Hindlimb muscle (tissue), 1 donor: ENCODE data around the gene CTNND2. TPM values are rescaled to one million over a fixed set of nuclear protein-coding genes. Genes with fewer than 3 reads are reported as not detected.

Experiments
- DNase-seq: peaks from one replicate; pipeline ENCODE4 v3.0.0-alpha.2; 2013
- polyA plus RNA-seq: library from polyadenylated mRNA; unstranded; fragments of 120-200 nt; gene quantifications from one replicate; pipeline ENCODE4 v1.2.1, GENCODE V29; 2013; ENCODE audit not compliant: insufficient read length

CTNND2 gene
- polyA plus RNA-seq, 1 donor, result 0.66 TPM

GRCh38 chr5:11240293-11241190 is 663.7 kb downstream of the CTNND2 start:
- no peak for DNase-seq

DNA sequence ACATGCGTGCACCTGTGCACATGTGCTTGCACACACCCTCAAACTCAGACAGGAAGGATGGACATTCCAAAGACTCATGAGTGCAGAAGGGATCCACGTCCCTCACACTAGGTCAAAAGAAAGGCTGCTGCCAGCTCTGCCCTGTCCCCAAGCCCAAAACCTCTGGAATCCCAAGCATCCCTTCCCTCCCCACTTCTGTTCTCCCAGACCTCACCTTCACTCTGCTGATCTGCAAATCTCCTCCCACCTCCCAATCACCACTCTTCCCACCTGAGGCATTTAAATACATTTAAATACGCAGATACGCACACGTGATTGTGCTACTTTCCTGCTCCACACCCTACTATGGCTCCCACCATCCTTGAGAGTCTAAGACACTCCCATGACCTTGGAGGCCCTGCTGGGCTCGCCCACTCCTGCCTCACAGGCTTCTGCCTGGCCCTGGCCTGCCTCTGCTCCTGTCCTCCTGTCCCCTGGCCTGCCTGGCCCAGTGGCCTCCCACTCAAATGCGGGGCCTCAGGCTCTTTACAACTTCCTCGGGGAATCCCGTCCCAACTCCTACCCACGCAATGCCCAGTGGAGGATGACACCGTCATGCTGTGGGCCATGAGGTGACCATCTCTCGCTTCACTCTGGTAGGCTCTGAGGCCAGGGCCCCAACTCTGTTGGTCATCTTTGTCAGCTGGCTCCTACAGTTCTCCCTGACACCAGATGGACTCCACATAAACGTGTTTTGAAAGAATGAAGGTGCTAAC is 664.8 kb downstream of the CTNND2 start:
- DNase-seq, result no peak

DNA sequence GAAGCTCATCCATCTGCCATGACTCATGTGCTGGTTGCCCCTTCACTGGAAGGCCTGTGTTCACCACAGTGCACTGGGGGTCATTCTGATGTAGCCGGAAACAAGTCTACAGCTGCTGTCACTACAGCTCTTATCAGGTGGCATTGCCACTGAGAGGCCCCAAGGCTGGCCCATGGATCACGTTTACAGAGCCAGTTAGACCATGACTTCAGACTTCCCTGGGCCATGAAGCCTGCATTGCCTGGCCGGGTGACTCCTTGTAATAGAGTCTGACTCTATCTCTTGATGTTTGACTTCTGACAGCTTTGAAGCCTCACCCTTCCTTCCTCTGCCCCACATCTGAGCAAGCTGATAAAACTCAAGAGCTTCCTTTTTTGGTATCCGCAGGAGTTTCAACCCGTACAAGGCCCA is 669.7 kb downstream of the CTNND2 start:
- DNase-seq, result no peak

DNA sequence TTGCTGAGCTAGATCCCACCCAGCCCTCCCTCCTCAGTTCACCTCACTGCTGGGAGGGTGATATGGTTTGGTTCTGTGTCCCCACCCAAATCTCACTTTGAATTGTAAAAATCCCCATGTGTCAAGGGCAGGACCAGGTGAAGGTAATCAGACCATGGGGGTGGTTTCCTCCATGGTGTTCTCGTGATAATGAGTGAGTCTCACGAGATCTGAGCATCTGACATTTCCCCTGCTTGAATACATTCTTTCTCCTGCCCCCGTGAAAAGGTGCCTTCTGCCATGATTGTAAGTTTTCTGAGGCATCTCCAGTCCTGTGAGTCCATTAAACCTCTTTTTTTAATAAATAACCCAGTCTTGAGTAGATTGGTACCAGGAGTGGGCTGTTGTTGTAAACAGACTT is 673.4 kb downstream of the CTNND2 start:
- DNase-seq, result no peak

DNA sequence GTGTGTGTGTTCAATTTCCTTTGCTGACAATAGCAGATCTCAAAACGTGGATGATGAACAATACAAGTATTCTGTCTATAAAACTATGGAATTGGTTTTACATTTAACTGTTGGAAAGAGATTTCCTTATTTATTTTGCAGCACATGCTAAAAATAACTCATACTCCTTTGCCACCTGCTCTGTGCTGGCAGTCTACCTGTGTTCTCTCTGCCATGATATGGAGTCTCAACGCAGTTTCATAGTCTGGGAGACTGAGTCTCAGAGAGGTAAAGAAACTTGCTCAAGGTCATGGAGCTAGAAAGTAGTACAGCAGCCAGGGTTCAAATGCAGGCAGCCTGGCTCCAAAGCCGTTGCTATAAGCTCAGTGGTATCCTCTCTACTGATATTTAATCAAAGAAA is 677.2 kb downstream of the CTNND2 start:
- DNase-seq, result no peak

DNA sequence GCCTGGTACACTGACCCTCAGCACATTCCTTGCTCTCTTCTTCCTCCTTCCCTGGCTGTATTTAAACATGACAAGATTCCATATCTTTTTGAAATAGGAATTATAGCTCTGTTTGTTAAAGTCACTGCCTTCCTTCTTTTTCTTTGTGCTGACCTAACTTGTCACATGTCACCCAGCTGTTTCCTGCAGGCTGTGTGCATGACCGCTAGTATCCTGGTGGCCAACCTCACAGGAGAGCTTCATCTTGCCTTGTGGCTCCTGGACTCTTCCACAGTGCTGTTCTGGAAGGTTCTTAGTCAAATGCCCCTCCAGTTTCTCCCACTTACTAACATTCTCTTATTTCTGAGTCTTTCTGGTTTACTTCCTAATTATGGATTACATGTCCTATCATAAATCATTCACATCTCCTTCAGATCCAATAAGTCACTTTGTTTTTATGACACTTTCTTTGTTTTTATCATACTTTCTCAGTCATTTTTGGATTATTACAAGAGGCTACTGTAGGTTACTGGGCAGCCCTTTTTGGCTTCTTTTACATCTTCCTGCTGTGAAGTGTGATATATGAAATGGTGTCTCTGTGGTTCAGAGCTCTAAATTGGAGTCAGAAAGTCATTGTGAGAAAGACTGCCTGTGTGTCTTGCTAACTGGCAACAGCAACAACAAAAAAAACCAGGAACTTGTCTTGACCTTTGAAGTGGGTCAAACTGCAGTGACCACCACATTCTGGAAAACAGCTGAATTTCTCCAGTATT is 679.6 kb downstream of the CTNND2 start:
- DNase-seq, result no peak

DNA sequence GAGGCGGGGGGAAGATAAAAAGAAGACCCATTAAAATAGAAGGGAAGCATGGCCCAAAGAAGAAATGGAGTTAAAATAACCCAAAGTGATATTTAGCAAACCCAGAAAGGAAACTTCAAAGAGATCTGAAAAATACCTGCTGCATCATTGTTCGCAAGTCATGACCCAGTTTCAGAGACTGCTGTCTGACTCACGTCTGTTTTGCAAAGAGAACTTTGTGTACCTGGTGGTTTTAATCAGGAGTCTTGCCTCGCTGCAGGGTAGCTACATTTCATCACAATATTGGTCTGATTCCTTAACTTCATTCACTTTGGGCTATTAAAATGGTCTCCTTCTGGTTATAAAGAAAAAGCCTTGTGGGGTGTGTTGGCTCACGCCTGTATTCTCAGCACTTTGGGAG is 682.1 kb downstream of the CTNND2 start:
- no peak for DNase-seq

DNA sequence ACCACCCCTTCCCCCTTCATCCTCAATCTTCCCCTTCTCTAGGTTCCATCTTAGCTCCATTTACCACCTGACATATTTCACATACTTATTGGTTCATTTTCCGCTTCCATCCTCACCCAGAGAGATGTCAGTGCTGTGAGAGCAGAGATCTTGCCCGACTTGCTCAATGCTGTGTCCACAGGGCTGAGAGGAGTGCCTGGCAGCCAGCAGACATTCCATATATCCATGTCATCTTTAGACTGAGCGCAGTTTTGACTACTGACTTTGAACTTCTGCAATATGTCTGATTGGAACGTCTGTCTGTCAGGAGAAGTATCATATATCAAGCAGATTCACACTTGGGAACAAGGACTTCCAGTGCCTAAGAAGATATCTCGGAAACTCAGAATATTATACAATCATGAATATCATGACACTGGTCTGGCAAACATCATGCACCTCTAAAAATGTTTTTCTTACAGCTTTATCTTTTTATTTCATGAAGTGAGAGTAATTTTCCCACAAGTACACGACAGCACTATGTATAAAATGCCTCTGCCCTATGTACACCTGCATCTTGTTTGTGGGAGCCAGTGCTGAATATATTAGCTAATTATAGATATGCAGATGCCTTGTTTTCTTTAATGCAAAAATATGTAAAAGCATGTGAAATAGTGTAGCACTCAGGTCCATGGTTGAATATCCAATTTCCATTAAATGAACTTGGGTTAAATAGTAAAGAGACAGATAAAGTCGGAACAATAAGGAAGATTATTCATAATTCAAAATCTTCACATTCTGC is 689.2 kb downstream of the CTNND2 start:
- DNase-seq, result no peak

- DNase-seq, result no peak
These were observed 691.5 kb downstream of the CTNND2 start for GRCh38 chr5:11212706-11213105.

- no peak for DNase-seq
These were observed 706.5 kb downstream of the CTNND2 start for GRCh38 chr5:11197726-11198125.

- no peak for DNase-seq
These were observed 712.6 kb downstream of the CTNND2 start for GRCh38 chr5:11191673-11192072.

DNA sequence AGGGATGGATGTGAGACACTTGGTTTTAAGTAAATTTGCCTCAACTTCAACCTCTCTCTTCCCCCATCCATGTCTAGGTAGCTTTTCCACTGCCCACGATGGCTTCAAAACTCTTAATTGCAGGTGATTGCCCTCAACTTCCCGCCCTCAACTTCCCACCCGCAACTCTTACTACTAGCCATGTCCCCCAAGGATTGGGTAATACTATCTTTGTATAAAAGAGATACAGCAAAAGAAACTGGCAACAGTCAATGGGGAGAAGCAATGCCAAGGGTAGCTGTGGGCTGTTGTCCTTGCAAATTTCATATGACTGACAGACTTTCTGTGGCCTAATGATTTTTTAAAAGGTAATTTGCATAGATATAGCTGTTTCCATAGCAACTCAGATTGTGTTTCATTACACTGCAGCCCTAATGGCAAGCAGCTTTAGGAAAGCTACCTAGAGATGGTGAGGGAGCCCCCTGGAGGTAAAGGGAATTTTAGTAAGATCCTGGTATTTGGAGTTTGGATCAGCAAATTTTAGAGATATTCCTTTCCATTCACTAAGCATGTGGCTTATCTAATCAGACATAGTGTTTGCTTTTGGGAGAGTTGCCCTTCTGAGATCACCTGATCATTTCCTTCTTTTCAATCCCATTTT is 721.7 kb downstream of the CTNND2 start:
- DNase-seq, result peak; percentile 18

DNA sequence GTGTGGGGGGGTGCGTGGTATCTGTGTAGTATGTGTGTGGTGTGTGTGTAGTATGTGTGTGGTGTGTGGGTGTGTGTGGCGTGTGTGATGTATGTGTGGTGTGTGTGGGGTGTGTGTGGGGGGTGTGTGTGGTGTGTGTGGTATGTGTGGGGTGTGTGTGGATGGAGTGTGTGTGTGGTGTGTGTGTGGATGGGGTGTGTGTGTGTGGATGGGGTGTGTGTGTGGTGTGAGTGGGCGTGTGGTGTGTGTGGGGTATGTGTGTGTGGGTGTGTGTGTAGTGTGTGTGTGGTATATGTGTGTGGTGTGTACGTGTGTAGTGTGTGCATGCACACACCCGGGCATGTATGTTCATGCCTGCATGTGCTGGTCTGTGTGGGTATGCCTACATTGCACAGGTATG is 722.3 kb downstream of the CTNND2 start:
- no peak for DNase-seq

DNA sequence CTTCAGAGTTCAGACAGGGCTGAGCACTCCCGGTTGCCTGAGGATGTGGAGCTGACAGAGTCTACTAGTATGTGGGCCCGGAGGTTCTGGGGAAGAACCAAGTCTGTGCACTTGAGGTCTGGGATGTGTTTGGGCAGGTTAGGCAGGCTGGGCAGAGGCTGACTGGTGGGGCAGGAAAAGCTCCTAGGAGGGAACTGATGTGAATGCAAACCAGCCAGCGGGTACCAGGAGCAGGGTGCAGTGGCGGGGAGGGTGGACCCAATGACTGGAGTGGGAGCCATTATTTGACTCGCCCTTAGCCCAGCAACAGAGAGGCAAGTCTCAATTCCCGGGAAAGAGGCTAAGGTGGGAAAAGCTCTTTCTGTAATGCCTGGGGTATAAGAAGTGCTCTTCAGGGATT is 723.4 kb downstream of the CTNND2 start:
- DNase-seq, result no peak

- no peak for DNase-seq
These were observed 726.1 kb downstream of the CTNND2 start for GRCh38 chr5:11177999-11178711.

- DNase-seq, result no peak
These were observed 729.7 kb downstream of the CTNND2 start for GRCh38 chr5:11174591-11174990.

- no peak for DNase-seq
These were observed 731.8 kb downstream of the CTNND2 start for GRCh38 chr5:11172484-11172883.

DNA sequence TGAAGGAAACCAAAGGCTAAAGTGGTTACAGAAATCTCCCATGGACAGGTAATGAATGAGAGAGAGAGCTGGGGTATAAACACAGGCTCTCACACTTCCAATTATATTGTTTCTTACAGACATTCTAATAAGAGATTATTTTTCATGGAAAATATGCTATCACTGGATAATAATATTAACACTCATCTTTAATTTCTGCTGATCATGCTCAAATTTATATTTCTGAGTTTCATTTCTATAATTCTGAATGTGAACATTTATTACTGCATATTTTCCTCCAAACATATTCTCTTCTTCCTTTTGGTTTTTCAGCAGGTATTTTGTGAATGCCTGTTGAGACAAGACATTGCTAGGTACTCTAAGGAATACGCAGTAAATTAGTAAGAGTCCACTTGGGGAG is 733.0 kb downstream of the CTNND2 start:
- DNase-seq, result no peak

DNA sequence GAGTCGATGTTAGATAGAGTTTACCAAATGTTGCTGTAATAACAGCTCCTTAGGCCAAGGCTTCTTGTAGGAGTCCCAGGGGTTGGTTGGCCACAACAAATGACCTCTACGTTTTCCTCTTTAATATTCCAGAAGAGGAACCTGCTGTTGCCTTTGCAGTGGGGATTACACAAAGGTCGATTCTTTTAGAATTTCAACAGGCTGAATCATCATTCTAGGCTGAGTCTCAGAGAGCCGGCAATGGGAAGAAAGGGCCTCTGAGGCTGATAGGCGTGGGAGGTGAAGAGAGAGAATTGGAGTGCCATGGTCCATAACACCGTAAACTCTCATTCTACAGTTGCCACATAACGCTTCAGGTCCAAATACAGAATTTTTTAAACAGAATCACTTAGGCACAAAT is 737.3 kb downstream of the CTNND2 start:
- DNase-seq, result no peak

DNA sequence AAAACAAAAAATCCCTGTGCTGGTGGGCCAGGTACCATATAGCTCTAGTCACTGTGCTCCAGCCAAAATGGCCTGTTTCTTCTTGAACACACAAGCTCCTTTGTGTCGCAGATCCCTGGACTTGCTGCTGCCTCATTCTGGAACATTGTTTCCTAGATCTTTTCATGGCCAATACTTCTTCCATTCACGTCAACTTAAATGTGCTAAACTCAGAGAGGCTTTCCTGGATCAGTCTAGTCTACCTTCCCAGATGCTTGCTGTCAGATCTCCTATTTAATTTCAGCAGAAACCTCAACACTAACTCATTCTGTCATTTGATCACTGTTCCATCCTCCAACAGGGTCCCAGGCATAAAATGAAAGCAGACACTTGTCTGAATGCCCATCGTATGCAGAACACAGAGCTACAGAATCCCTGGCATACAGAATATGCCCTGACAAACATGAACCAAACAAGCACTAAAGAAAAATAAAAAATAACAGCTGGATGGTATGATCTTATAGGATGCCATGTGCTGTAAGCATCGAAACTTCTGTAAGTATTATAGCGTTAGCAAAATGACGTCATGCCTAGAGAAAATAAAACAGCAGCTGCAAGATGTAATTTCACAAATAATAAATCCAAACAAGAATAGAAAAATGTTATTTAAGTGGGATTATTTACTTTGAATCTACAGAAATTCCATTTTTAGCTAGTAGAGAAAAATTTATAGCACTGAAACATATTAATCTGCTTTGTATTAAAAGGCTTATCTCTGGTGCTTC is 739.5 kb downstream of the CTNND2 start:
- no peak for DNase-seq
